ENCODE data around the gene ADAMTS7. TPM values are rescaled to one million over a fixed set of nuclear protein-coding genes. Genes with fewer than 3 reads are reported as not detected.

ADAMTS7 gene
- total and polyA plus RNA-seq, 2 of the 13 experiments (the other 11 are each of a cell fraction or from before 2014, with no cell fraction given) = 0.09 to 0.12 TPM

- TF ChIP-seq HNF1A (IDR thresholded peaks at IDR 0.05; ENCODE audit: low read depth) (no peak), HNF1A (CRISPR knock-in tag; IDR thresholded peaks at IDR 0.05; ENCODE audit: borderline replicate concordance) (no peak), ZMYM3 (CRISPR knock-in tag; IDR thresholded peaks at IDR 0.05) (no peak), GLI4 (CRISPR knock-in tag; IDR thresholded peaks at IDR 0.05; ENCODE audit: borderline replicate concordance) (no peak)
Observed at GRCh38 chr15:78822514-78822913, 11.2 kb upstream of the ADAMTS7 start (continued).

GRCh38 chr15:78811825-78812183 lies 540 bp upstream of the ADAMTS7 start:
- ChIA-PET CTCF (ENCODE audit: low intra/inter-chr PET ratio, low total read pairs) (no interaction called here), POLR2A (no interaction called here)
- intact Hi-C loops (cut with micrococcal nuclease; ENCODE audit: unreplicated experiment) = loop anchor here (5.0 kb wide), 1 partner anchor 50 kb away; no protein-coding TSS in a partner anchor
- H2AFZ ChIP-seq (ENCODE audit: low read length) = no peak overlapping the region
- BruUV-seq (replicated peaks) = no TSS peak
- no peaks in the 10 kb centered on the region for H3K9me3 ChIP-seq (ENCODE audit: low read length)
- peak overlapping the region in 2 of 3 experiments; percentile 25 to 29; a peak in 3 of 6 replicates for H3K4me3 ChIP-seq (replicated peaks in 1 of 3; ENCODE audit: insufficient read depth in 1 of 3, low read depth in 2 of 3, low read length in 3 of 3)
- DNase-seq (ENCODE audit: low spot score) = no peak
- no peak overlapping the region for H3K27ac ChIP-seq (ENCODE audit: extremely low read length, insufficient read depth, low read length)
- H4K20me1 ChIP-seq (ENCODE audit: insufficient read depth, low read length) = no peaks in the 10 kb centered on the region
- peak overlapping the region; percentile 62 for H3K4me2 ChIP-seq (ENCODE audit: low read depth, low read length)
- in situ Hi-C loops (cut with HindIII; ENCODE audit: extremely low pct_ligation_motif_present, low pct_unique_long_range_greater_than_20kb) = no loop called here
- 45% methylated on average over 5 of the region's 24 CpGs for WGBS (ENCODE audit: low lambda C conversion rate)
- H3K9ac ChIP-seq (ENCODE audit: insufficient read depth, low read depth, low read length) = no peak overlapping the region
- ATAC-seq = peak; percentile 25
- FAIRE-seq = no peak
- no peaks in the 10 kb centered on the region for H3K79me2 ChIP-seq (ENCODE audit: insufficient read depth, low read length)
- peaks cover 12 to 54% of the 10 kb centered on the region in 2 experiments for H3K27me3 ChIP-seq (ENCODE audit: control insufficient read depth in 1 of 2, insufficient read depth in 2 of 2, low read length in 2 of 2)
- H3K4me1 ChIP-seq (ENCODE audit: insufficient read depth, low read length) = peaks cover 19% of the 10 kb centered on the region
- no peaks in the 10 kb centered on the region for H3K36me3 ChIP-seq (replicated peaks in 1 of 2; ENCODE audit: control insufficient read depth in 1 of 2, insufficient read depth in 2 of 2, low read length in 2 of 2)
- TF ChIP-seq CEBPG (CRISPR knock-in tag; IDR thresholded peaks at IDR 0.05) (no peak), DNMT3B (CRISPR knock-in tag; conservative IDR thresholded peaks at IDR 0.05) (no peak), NPAS2 (CRISPR knock-in tag; IDR thresholded peaks at IDR 0.05; ENCODE audit: borderline replicate concordance) (no peak), YY1 (IDR thresholded peaks at IDR 0.05; ENCODE audit: insufficient read depth, insufficient replicate concordance, low read depth, low read length) (no peak), ZNF205 (CRISPR knock-in tag; IDR thresholded peaks at IDR 0.05) (no peak), ZNF292 (CRISPR knock-in tag; IDR thresholded peaks at IDR 0.05; ENCODE audit: borderline replicate concordance, low read depth) (0 out of 2 replicates have a peak, but pooled peaks have one; percentile 27), HOMEZ (CRISPR knock-in tag; IDR thresholded peaks at IDR 0.05; ENCODE audit: low read depth) (no peak), MTF2 (CRISPR knock-in tag; IDR thresholded peaks at IDR 0.05; ENCODE audit: borderline replicate concordance) (no peak), JARID2 (CRISPR knock-in tag; IDR thresholded peaks at IDR 0.05; ENCODE audit: insufficient replicate concordance) (no peak), AGO1 (IDR thresholded peaks at IDR 0.05; ENCODE audit: low read depth, low read length, poor library complexity, severe bottlenecking) (peak; percentile 35), NR2F2 (IDR thresholded peaks at IDR 0.05; ENCODE audit: borderline replicate concordance, low read depth) (no peak)
- TF ChIP-seq, protein P1, sequence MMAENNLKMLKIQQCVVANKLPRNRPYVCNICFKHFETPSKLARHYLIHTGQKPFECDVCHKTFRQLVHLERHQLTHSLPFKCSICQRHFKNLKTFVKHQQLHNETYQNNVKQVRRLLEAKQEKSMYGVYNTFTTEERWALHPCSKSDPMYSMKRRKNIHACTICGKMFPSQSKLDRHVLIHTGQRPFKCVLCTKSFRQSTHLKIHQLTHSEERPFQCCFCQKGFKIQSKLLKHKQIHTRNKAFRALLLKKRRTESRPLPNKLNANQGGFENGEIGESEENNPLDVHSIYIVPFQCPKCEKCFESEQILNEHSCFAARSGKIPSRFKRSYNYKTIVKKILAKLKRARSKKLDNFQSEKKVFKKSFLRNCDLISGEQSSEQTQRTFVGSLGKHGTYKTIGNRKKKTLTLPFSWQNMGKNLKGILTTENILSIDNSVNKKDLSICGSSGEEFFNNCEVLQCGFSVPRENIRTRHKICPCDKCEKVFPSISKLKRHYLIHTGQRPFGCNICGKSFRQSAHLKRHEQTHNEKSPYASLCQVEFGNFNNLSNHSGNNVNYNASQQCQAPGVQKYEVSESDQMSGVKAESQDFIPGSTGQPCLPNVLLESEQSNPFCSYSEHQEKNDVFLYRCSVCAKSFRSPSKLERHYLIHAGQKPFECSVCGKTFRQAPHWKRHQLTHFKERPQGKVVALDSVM (CRISPR knock-in tag; IDR thresholded peaks at IDR 0.05) = no peak
